Fibroblast of pulmonary artery (primary cell): ENCODE data around the gene COG2.
A peak's percentile ranks its signal among the peaks of the same experiment; 100 is the strongest.
"Not testable (repeated sequence)": the region's sequence is repeated elsewhere in the genome, so short reads cannot be mapped to it uniquely, and the experiment has no call there.

ENCODE experiments used
- DNase-seq: peaks from one replicate; pipeline ENCODE4 v3.0.0-alpha.2; 2010; ENCODE audit warnings: low read depth
- H3K4me3 ChIP-seq: replicated peaks from 2 replicates; pipeline ENCODE4 v1.5.1; 2011; ENCODE audit warnings: low read depth, mild to moderate bottlenecking, control low read depth, low read length, moderate library complexity
- CTCF ChIP-seq: IDR thresholded peaks from 2 replicates; pipeline ENCODE4 v1.5.1; 2011; ENCODE audit warnings: mild to moderate bottlenecking, control low read depth, low read length, inconsistent platforms; ENCODE audit errors: missing control alignments

The COG2 gene

GRCh38 chr1:230713547-230713914, 71.2 kb downstream of the COG2 start:
- no peak for TF ChIP-seq CTCF
- DNase-seq: no peak
- no peak overlapping the region for H3K4me3 ChIP-seq

GRCh38 chr1:230713915-230714764, 71.9 kb downstream of the COG2 start, which contains the start of gene AGT:
Gene AGT (minus strand): TSS chr1:230714122. CDS start chr1:230710823, 3,299 bp downstream.
- TF ChIP-seq CTCF: no peak
- peak; percentile 48 for DNase-seq
- H3K4me3 ChIP-seq: no peak within 1 kb of the TSS

- no peak for TF ChIP-seq CTCF
- no peak for DNase-seq
- H3K4me3 ChIP-seq: no peak overlapping the region
Measured at GRCh38 chr1:230715510-230715909, 73.2 kb downstream of the COG2 start.

- not testable (repeated sequence) for H3K4me3 ChIP-seq, DNase-seq
Measured at GRCh38 chr1:230716453-230716852, 74.2 kb downstream of the COG2 start.

GRCh38 chr1:230717251-230717650, 75.0 kb downstream of the COG2 start:
- no peak for TF ChIP-seq CTCF
- no peak overlapping the region for H3K4me3 ChIP-seq
- DNase-seq: no peak

GRCh38 chr1:230721849-230722522, 79.7 kb downstream of the COG2 start:
- not testable (repeated sequence) for DNase-seq, H3K4me3 ChIP-seq

GRCh38 chr1:230725256-230726012, 83.2 kb downstream of the COG2 start:
- DNase-seq: no peak
- no peak for TF ChIP-seq CTCF
- H3K4me3 ChIP-seq: no peak overlapping the region
